ENCODE measurements around the gene ACKR2. TPM values are rescaled to one million over a fixed set of nuclear protein-coding genes. Genes with fewer than 3 reads are reported as not detected.

The ACKR2 gene
- total and polyA plus RNA-seq, 3 donors from 2014 or later: 2.7 to 7.8 (median 3.4) TPM

GRCh38 chr3:42819351-42819965 is 10.2 kb downstream of the ACKR2 start:
- 48 to 60% methylated on average over 2 of the region's 2 CpGs for WGBS, 2 donors
- no peak overlapping the region for H3K27ac ChIP-seq
- no peaks in the 10 kb centered on the region for H3K36me3 ChIP-seq (ENCODE audit: low read depth, missing control alignments)
- intact Hi-C loops (cut with DNase I; ENCODE audit: low total_unique reads): no loop called here
- H3K4me1 ChIP-seq: no peaks in the 10 kb centered on the region
- DNase-seq: no peak
- TF ChIP-seq POLR2A (IDR thresholded peaks at IDR 0.05) (no peak), CTCF (IDR thresholded peaks at IDR 0.05) (no peak)
- no peak overlapping the region for H3K4me3 ChIP-seq
- H3K9me3 ChIP-seq: no peaks in the 10 kb centered on the region
- H3K27me3 ChIP-seq: no peaks in the 10 kb centered on the region

GRCh38 chr3:42820746-42821051 is 11.5 kb downstream of the ACKR2 start:
- no peaks in the 10 kb centered on the region for H3K36me3 ChIP-seq (ENCODE audit: low read depth, missing control alignments)
- H3K27ac ChIP-seq: no peak overlapping the region
- DNase-seq: no peak
- no peaks in the 10 kb centered on the region for H3K9me3 ChIP-seq
- WGBS, 2 donors: 91 to 96% methylated on average over 6 of the region's 6 CpGs
- no peaks in the 10 kb centered on the region for H3K27me3 ChIP-seq
- intact Hi-C loops (cut with DNase I; ENCODE audit: low total_unique reads): no loop called here
- no peaks in the 10 kb centered on the region for H3K4me1 ChIP-seq
- no peak overlapping the region for H3K4me3 ChIP-seq
- TF ChIP-seq CTCF (IDR thresholded peaks at IDR 0.05): no peak
- no peak for TF ChIP-seq POLR2A (IDR thresholded peaks at IDR 0.05)

GRCh38 chr3:42822828-42823227 is 13.6 kb downstream of the ACKR2 start:
- Histone ChIP-seq H3K27ac (no peak overlapping the region), H3K4me3 (no peak overlapping the region), H3K9me3 (no peaks in the 10 kb centered on the region), H3K36me3 (ENCODE audit: low read depth, missing control alignments) (no peaks in the 10 kb centered on the region), H3K27me3 (no peaks in the 10 kb centered on the region), H3K4me1 (no peaks in the 10 kb centered on the region)
- WGBS, 2 donors: 96 to 99% methylated on average over 3 of the region's 3 CpGs
- DNase-seq: no peak
- TF ChIP-seq POLR2A (IDR thresholded peaks at IDR 0.05): no peak
- intact Hi-C loops (cut with DNase I; ENCODE audit: low total_unique reads): no loop called here

- DNase-seq: no peak
- no peak overlapping the region for H3K27ac ChIP-seq
- 66 to 78% methylated on average over 2 of the region's 2 CpGs for WGBS, 2 donors
- no peak for TF ChIP-seq POLR2A (IDR thresholded peaks at IDR 0.05)
- no peaks in the 10 kb centered on the region for H3K27me3 ChIP-seq
- intact Hi-C loops (cut with DNase I; ENCODE audit: low total_unique reads): no loop called here
- H3K4me1 ChIP-seq: no peaks in the 10 kb centered on the region
- no peak overlapping the region for H3K4me3 ChIP-seq
- no peaks in the 10 kb centered on the region for H3K9me3 ChIP-seq
- no peaks in the 10 kb centered on the region for H3K36me3 ChIP-seq (ENCODE audit: low read depth, missing control alignments)
Measured at GRCh38 chr3:42823351-42823750, 14.1 kb downstream of the ACKR2 start.

GRCh38 chr3:42826141-42826540 is 16.9 kb downstream of the ACKR2 start:
- Histone ChIP-seq H3K36me3 (ENCODE audit: low read depth, missing control alignments) (no peaks in the 10 kb centered on the region), H3K4me1 (no peaks in the 10 kb centered on the region), H3K27me3 (no peaks in the 10 kb centered on the region), H3K4me3 (no peak overlapping the region), H3K9me3 (no peaks in the 10 kb centered on the region), H3K27ac (no peak overlapping the region)
- DNase-seq: no peak
- TF ChIP-seq POLR2A (IDR thresholded peaks at IDR 0.05) (no peak), CTCF (IDR thresholded peaks at IDR 0.05) (no peak)
- intact Hi-C loops (cut with DNase I; ENCODE audit: low total_unique reads): no loop called here

GRCh38 chr3:42827023-42827422 is 17.8 kb downstream of the ACKR2 start:
- no peaks in the 10 kb centered on the region for H3K4me1 ChIP-seq
- DNase-seq: no peak
- intact Hi-C loops (cut with DNase I; ENCODE audit: low total_unique reads): no loop called here
- H3K27ac ChIP-seq: no peak overlapping the region
- TF ChIP-seq CTCF (IDR thresholded peaks at IDR 0.05) (no peak), POLR2A (IDR thresholded peaks at IDR 0.05) (no peak)
- H3K36me3 ChIP-seq (ENCODE audit: low read depth, missing control alignments): no peaks in the 10 kb centered on the region
- H3K9me3 ChIP-seq: no peaks in the 10 kb centered on the region
- H3K27me3 ChIP-seq: no peaks in the 10 kb centered on the region
- H3K4me3 ChIP-seq: no peak overlapping the region

Data from testis (tissue), 3 donors.